Measurements from ENCODE around the gene MARCO. TPM values are rescaled to one million over a fixed set of nuclear protein-coding genes. Genes with fewer than 3 reads are reported as not detected.

MARCO gene
- total RNA-seq, 1 donor from 2014 or later, result 7.0 TPM

GRCh38 chr2:118970396-118971135 lies 28.6 kb downstream of the MARCO start:
- H3K36me3 ChIP-seq, result no peaks in the 10 kb centered on the region
- no peak for TF ChIP-seq CTCF (IDR thresholded peaks at IDR 0.05; ENCODE audit: borderline replicate concordance)
- no peak overlapping the region for H3K27ac ChIP-seq (replicated peaks)
- H3K4me1 ChIP-seq, result no peaks in the 10 kb centered on the region
- intact Hi-C loops (cut with micrococcal nuclease), result no loop called here
- H3K9me3 ChIP-seq (replicated peaks), result no peaks in the 10 kb centered on the region
- no peak overlapping the region for H3K4me3 ChIP-seq
- H3K27me3 ChIP-seq (ENCODE audit: low read depth), result peaks cover 71% of the 10 kb centered on the region
- peak; percentile 39 for DNase-seq

GRCh38 chr2:118971245-118972122 lies 29.5 kb downstream of the MARCO start:
- Histone ChIP-seq H3K9me3 (replicated peaks) (peaks cover 3% of the 10 kb centered on the region), H3K27me3 (ENCODE audit: low read depth) (peaks cover 78% of the 10 kb centered on the region), H3K4me1 (no peaks in the 10 kb centered on the region), H3K27ac (replicated peaks) (no peak overlapping the region), H3K4me3 (no peak overlapping the region), H3K36me3 (no peaks in the 10 kb centered on the region)
- DNase-seq, result no peak
- TF ChIP-seq CTCF (IDR thresholded peaks at IDR 0.05; ENCODE audit: borderline replicate concordance), result no peak
- intact Hi-C loops (cut with micrococcal nuclease), result no loop called here

- Histone ChIP-seq H3K27me3 (ENCODE audit: low read depth) (peaks cover 81% of the 10 kb centered on the region), H3K36me3 (no peaks in the 10 kb centered on the region), H3K9me3 (replicated peaks) (peaks cover 8% of the 10 kb centered on the region), H3K27ac (replicated peaks) (no peak overlapping the region), H3K4me3 (no peak overlapping the region), H3K4me1 (no peaks in the 10 kb centered on the region)
- peak; percentile 46 for DNase-seq
- no peak for TF ChIP-seq CTCF (IDR thresholded peaks at IDR 0.05; ENCODE audit: borderline replicate concordance)
- intact Hi-C loops (cut with micrococcal nuclease), result no loop called here
Observed at GRCh38 chr2:118973542-118973951, 31.6 kb downstream of the MARCO start.

- DNase-seq, result no peak
- intact Hi-C loops (cut with micrococcal nuclease), result no loop called here
- no peak overlapping the region for H3K27ac ChIP-seq (replicated peaks)
- H3K36me3 ChIP-seq, result no peaks in the 10 kb centered on the region
- peaks cover 8% of the 10 kb centered on the region for H3K9me3 ChIP-seq (replicated peaks)
- peaks cover 77% of the 10 kb centered on the region for H3K27me3 ChIP-seq (ENCODE audit: low read depth)
- H3K4me1 ChIP-seq, result no peaks in the 10 kb centered on the region
- TF ChIP-seq CTCF (IDR thresholded peaks at IDR 0.05; ENCODE audit: borderline replicate concordance), result no peak
- H3K4me3 ChIP-seq, result no peak overlapping the region
Observed at GRCh38 chr2:118974103-118974993, 32.4 kb downstream of the MARCO start.

- Histone ChIP-seq H3K27ac (replicated peaks) (no peak overlapping the region), H3K9me3 (replicated peaks) (peaks cover 8% of the 10 kb centered on the region), H3K4me3 (no peak overlapping the region), H3K36me3 (no peaks in the 10 kb centered on the region), H3K4me1 (no peaks in the 10 kb centered on the region), H3K27me3 (ENCODE audit: low read depth) (peaks cover 74% of the 10 kb centered on the region)
- DNase-seq, result no peak
- TF ChIP-seq CTCF (IDR thresholded peaks at IDR 0.05; ENCODE audit: borderline replicate concordance), result no peak
- intact Hi-C loops (cut with micrococcal nuclease), result no loop called here
Observed at GRCh38 chr2:118975133-118975532, 33.1 kb downstream of the MARCO start.

All from left ventricle myocardium inferior (tissue), 1 donor.